Astrocyte (in vitro differentiated cells and primary cell): ENCODE measurements around the gene TRIM7.

ENCODE experiments used
- CTCF ChIP-seq: IDR thresholded peaks from 2 replicates; pipeline ENCODE4 v1.5.1; 2011; ENCODE audit warnings: low read depth, mild to moderate bottlenecking, inconsistent platforms, low read length, moderate library complexity; ENCODE audit not compliant: insufficient read depth
- EZH2 ChIP-seq: IDR thresholded peaks from 2 replicates; pipeline ENCODE4 v1.6.1; 2012; ENCODE audit warnings: mild to moderate bottlenecking, low read length, inconsistent platforms; ENCODE audit not compliant: insufficient read depth

GRCh38 chr5:181186022-181186421 lies 19.0 kb downstream of the TRIM7 start:
- TF ChIP-seq CTCF (no peak), EZH2 (no peak)
